GM21423 (cell line): ENCODE measurements around the gene RNASE7.

ENCODE experiments used
- ATAC-seq: cut with Tn5 transposase; IDR thresholded peaks from one replicate; pipeline ENCODE4 v1.9.1; 2021; ENCODE audit warnings: mild to moderate bottlenecking, moderate library complexity; ENCODE audit not compliant: unreplicated experiment

The RNASE7 gene

GRCh38 chr14:21066882-21067502, 24.8 kb downstream of the RNASE7 start:
- ATAC-seq: no peak

DNA sequence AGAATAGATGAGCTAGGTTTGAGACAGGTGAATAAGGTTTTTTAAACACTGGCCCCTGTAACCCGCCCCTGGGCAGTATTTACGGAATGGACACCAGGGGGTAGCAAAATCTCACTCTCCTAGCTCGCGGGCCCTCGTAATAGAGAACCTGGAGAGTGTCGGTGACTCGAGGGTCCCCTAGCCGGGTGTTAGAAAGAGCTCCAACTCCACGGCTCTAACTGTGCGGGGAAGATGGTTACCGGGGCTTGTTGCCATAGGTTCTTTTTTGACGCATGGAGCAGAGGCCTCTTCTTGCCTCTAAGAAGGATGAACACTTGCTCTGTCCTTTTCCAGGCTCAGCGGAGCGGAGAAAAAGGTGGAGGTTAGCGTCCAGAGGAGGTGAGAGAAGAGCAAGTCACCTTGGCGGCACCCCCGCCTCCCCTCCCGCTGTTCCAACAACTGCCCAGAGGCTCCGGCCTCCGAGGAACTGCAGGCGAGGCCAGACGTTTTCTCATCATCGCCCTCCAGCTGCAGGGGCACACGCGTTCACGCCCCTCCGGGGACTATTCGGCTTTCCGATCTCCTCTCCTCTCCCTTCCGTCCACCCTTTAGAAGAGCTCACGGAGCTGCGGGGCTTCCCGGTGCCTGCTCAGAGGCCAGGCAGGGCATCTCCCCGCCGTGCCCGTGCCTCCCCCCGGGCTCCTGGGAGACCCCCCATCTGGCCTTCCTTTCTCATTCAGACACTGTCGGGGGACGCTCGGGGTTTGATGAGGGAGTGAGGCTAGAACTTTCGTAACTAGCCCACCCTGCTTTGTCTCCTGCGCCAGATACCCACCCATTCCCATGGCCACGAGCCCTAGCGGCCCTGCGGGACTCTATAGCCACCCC, 26.6 kb downstream of the RNASE7 start:
- ATAC-seq: no peak

GRCh38 chr14:21069388-21070082, 27.4 kb downstream of the RNASE7 start:
- no peak for ATAC-seq

DNA sequence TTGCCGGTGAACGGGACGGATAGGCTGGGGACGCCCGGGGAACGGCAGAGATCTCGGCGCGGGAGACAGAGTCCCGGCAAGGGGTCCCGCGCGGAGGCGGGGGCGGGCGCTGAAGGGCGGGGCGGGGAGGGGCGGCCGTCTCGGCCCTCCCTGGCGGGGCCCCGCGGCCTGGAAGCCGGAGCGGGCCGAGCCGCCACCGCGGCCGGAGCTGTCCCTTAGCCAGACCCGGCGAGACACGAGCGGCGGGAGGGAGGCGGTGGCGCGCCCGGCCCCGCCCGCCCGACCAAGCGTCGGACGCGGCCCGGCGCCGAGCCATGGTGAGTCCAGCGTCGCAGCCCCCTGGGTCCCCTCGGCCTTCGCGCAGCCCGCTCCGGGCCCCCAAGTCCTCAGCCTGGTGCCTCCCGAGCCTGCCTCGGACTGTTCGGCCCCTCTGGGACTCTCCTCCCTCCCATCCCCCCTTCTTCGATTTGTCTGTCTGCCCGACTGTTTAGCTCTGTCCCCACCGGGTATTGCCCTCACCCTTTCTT, 28.0 kb downstream of the RNASE7 start, which contains the start of gene ARHGEF40:
ARHGEF40 (plus strand) TSS at position 222 of the 527 bp plus-strand sequence; CDS start at position 315, 93 bp downstream.
- ATAC-seq: no peak

- ATAC-seq: peak; percentile 6
These were observed 28.6 kb downstream of the RNASE7 start for GRCh38 chr14:21070610-21071224.

- peak; percentile 70 for ATAC-seq
These were observed 29.3 kb downstream of the RNASE7 start for GRCh38 chr14:21071225-21072030.

DNA sequence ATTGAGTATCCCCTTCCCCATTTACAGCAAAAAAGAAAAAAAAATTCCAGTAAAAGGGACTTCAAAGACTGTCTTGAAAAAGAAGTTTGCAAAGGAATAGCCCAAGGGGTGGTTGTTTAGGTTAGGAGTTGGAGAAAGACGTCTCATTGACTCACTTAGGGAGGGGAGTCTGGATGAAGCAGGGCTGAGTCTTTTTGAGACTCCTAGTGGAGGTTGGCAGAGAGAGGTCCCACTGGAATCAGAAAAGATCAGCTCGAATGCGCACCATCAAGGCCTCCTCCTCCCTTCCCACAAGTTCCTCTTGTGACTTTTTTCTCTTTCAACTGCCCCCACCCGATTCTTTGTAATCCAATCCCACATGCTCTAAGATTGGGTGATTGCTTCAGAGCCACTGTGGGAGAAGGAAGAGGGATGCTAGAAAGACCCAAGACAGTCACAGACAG, 29.9 kb downstream of the RNASE7 start:
- no peak for ATAC-seq

DNA sequence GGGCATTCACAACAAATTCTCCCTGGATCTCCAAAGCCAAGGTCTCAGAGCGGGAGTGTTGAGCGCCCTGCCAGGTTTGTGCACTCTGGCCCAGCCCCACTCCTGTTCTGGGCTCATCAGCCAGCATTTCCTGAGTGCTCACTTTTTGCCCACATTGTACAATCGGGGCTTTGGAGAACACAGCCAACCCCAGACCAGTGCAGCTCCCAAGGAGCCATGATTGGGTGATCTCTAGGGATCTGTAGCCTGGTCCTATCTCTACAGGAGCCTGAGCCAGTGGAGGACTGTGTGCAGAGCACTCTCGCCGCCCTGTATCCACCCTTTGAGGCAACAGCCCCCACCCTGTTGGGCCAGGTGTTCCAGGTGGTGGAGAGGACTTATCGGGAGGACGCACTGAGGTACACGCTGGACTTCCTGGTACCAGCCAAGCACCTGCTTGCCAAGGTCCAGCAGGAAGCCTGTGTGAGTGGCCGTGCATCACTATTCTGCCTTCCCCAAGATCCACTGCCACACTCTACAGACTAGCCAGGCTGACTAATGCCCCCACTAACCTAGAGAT, 30.7 kb downstream of the RNASE7 start:
- no peak for ATAC-seq

GRCh38 chr14:21073921-21074320, 31.8 kb downstream of the RNASE7 start:
- no peak for ATAC-seq

GRCh38 chr14:21074398-21075272, 32.5 kb downstream of the RNASE7 start:
- ATAC-seq: no peak

DNA sequence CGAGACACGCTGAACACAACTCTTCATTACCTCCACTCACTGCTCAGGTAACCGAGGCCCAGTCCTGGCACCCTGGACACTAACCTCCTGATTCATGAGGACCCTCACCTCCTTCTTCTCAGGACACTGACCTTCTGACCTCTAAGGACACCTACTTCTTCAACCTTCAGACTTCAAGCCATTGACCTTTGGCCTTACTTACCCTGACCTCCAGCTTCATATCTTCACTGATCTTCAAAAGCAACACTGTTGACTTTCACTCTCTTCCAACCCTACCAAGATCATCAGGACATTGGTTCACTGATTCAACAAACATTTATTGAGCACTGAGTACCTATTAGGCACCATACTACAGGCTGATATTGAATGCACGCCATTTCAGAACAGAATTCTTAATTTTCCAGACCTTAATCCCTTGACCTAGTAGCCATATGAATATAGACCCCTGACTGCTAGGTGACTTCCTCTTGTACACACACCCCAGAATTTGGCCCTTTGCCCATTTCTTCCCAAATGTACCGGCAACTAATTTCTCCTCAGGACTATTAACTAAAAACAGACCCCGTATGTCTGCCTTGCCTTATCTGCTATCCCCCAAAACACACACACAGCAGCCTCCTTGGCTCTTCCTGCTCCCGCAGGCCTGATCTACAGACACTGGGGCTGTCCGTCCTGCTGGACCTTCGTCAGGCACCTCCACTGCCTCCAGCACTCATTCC, 33.7 kb downstream of the RNASE7 start:
- ATAC-seq: no peak

GRCh38 chr14:21077672-21078071, 35.5 kb downstream of the RNASE7 start:
- no peak for ATAC-seq

- no peak for ATAC-seq
These were observed 36.1 kb downstream of the RNASE7 start for GRCh38 chr14:21078287-21078686.

DNA sequence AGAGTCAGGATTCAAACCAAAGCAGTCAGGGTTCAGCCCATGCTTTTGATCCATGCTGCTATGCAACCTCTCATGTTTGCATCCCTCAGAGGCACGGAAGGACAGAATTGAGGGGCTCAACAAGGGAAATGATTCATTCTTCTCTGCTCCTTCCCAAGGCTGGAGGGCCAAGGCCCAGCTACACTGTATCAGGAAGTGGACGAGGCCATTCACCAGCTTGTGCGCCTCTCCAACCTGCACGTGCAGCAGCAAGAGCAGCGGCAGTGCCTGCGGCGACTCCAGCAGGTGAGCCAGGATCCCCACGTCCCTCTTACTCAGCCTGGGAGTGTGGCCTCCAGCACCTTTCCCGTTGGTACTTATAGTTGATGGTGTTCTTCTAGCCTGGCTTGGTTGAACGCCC, 36.6 kb downstream of the RNASE7 start:
- no peak for ATAC-seq

DNA sequence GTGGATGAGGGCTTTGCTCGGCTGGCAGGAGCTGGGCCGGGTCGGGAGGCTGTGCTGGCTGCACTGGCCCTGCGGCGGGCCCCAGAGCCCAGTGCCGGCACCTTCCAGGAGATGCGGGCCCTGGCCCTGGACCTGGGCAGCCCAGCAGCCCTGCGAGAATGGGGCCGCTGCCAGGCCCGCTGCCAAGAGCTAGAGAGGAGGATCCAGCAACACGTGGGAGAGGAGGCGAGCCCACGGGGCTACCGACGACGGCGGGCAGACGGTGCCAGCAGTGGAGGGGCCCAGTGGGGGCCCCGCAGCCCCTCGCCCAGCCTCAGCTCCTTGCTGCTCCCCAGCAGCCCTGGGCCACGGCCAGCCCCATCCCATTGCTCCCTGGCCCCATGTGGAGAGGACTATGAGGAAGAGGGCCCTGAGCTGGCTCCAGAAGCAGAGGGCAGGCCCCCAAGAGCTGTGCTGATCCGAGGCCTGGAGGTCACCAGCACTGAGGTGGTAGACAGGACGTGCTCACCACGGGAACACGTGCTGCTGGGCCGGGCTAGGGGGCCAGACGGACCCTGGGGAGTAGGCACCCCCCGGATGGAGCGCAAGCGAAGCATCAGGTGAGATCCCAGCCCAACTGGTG, 39.5 kb downstream of the RNASE7 start:
- ATAC-seq: no peak

DNA sequence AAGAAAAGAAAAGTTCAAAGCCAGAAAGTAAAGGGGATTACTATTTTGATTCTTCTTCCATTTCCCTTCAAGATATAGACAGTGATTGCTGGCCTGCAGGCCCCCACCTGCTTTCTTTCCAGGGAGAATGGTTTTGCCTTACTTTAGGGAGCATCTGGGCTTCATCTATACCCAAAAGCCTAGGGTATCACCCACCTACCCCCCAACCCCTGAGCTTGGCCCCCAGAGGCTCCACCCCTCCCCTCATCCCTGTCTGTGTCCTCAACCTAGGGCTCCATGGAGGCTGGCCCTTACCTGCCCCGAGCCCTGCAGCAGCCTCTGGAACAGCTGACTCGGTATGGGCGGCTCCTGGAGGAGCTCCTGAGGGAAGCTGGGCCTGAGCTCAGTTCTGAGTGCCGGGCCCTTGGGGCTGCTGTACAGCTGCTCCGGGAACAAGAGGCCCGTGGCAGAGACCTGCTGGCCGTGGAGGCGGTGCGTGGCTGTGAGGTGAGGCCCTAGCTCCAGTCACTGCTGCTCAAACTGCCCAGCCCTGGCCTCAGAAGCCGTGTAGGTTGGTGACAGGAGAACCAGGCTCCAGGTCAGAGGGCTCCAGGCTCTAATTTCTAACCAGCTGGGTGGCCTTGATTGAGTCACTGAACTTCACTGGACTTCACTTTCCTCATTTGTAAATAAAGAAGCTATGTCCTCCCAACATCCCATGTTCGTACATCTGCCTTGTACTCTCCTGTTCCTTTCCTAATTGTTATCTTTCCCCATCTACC, 41.6 kb downstream of the RNASE7 start:
- ATAC-seq: no peak

DNA sequence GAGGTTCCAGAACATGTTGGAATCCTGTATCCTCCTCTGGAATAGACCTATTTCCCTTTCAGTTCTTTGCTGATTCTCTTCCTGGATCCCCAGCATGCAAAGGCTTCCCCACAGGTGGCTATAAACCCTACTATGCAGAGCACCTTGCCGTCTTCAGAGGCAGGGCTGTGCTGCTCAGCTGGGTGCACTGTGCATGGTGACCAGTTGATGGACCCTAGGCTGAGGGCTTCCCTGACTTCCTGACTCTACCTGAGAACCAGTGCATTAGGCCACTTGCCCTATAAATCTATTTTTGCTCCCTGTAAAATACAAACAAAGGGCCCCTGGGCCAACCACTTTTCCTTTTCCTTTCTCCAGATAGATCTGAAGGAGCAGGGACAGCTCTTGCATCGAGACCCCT, 42.2 kb downstream of the RNASE7 start:
- ATAC-seq: no peak
